NCI-H187 (cell line): ENCODE results near the gene CLIC3.
A peak's percentile ranks its signal among the peaks of the same experiment; 100 is the strongest.
"Not testable (repeated sequence)": the region's sequence is repeated elsewhere in the genome, so short reads cannot be mapped to it uniquely, and the experiment has no call there.

Experiments used
- DNase-seq, 2 experiments: peaks; one replicate each; lab custom pipeline; 2025; lab: John Stamatoyannopoulos, UW

Gene CLIC3

GRCh38 chr9:136996361-136997292 lies at the start of gene CLIC3:
Gene CLIC3, minus strand, starts transcription at chr9:136996568. Its CDS starts 25 bp downstream, at chr9:136996543.
- DNase-seq, result no peak

GRCh38 chr9:137045294-137046087 lies 49.1 kb upstream of the CLIC3 start:
- no peak for DNase-seq

GRCh38 chr9:137044502-137045177 lies 48.3 kb upstream of the CLIC3 start:
- DNase-seq, result no peak

GRCh38 chr9:137044037-137044436 lies 47.7 kb upstream of the CLIC3 start:
- DNase-seq, result no peak

- DNase-seq, result no peak
Observed at GRCh38 chr9:137042751-137043727, 46.7 kb upstream of the CLIC3 start.

- DNase-seq, result no peak
Observed at GRCh38 chr9:137041124-137041523, 44.8 kb upstream of the CLIC3 start.

- no peak for DNase-seq
Observed at GRCh38 chr9:137040568-137040967, 44.2 kb upstream of the CLIC3 start.

GRCh38 chr9:137039611-137040366 lies 43.4 kb upstream of the CLIC3 start:
- DNase-seq, result no peak

- DNase-seq, result no peak
Observed at GRCh38 chr9:137038916-137039315, 42.5 kb upstream of the CLIC3 start.

GRCh38 chr9:137037483-137037882 lies 41.1 kb upstream of the CLIC3 start:
- DNase-seq, result no peak

- DNase-seq, result no peak
Observed at GRCh38 chr9:137037035-137037434, 40.7 kb upstream of the CLIC3 start.

GRCh38 chr9:137035937-137036336 lies 39.6 kb upstream of the CLIC3 start:
- DNase-seq, result no peak

GRCh38 chr9:137035507-137035834 lies 39.1 kb upstream of the CLIC3 start:
- no peak for DNase-seq

- DNase-seq, result peak; percentile 42 to 54
Observed at GRCh38 chr9:137034709-137035506, 38.5 kb upstream of the CLIC3 start.

- DNase-seq, result no peak
Observed at GRCh38 chr9:137034039-137034708, 37.8 kb upstream of the CLIC3 start.

GRCh38 chr9:137033481-137033880 lies 37.1 kb upstream of the CLIC3 start:
- DNase-seq, result not testable (repeated sequence)

- no peak for DNase-seq
Observed at GRCh38 chr9:137032858-137033257, 36.5 kb upstream of the CLIC3 start.

GRCh38 chr9:137031904-137032640 lies 35.7 kb upstream of the CLIC3 start, which contains the start of gene FUT7:
Gene FUT7, minus strand, starts transcription at chr9:137032088. Its CDS starts 97 bp downstream, at chr9:137031991.
- DNase-seq, result no peak
